Calu3 (cell line): ENCODE data around the gene C1QTNF2. TPM values are rescaled to one million over a fixed set of nuclear protein-coding genes. Genes with fewer than 3 reads are reported as not detected.

Experiments
- BruUV-seq: library from RNA; stranded (reverse); fragments of 400-500 nt; replicated peaks from 2 replicates; lab custom pipeline; 2021; lab: Mats Ljungman, UMichigan
- CTCF ChIA-PET: fragments of 300-600 bp; sonication (Branson Sonifier 250); formaldehyde crosslinking; loops from one replicate; lab custom pipeline; 2022; ENCODE audit warnings: antibody characterized with exemption; lab: Charles Lee
- DNase-seq: peaks from one replicate; pipeline ENCODE4 v3.0.0; 2022
- H3K27ac Mint-ChIP-seq: one replicate; pipeline ENCODE4 v1.8.0; 2022; ENCODE audit warnings: mixed read lengths; ENCODE audit not compliant: unreplicated experiment
- H3K27me3 Mint-ChIP-seq: one replicate; pipeline ENCODE4 v1.8.0; 2022; ENCODE audit warnings: mixed read lengths; ENCODE audit not compliant: unreplicated experiment
- H3K36me3 Mint-ChIP-seq: one replicate; pipeline ENCODE4 v1.8.0; 2022; ENCODE audit warnings: mild to moderate bottlenecking, moderate library complexity, mixed read lengths; ENCODE audit not compliant: insufficient read depth, unreplicated experiment
- H3K4me1 Mint-ChIP-seq: one replicate; pipeline ENCODE4 v1.8.0; 2022; ENCODE audit warnings: mild to moderate bottlenecking, low read depth, mixed read lengths; ENCODE audit not compliant: unreplicated experiment
- H3K4me3 Mint-ChIP-seq: one replicate; pipeline ENCODE4 v1.8.0; 2022; ENCODE audit warnings: mild to moderate bottlenecking, low read depth, moderate library complexity, mixed read lengths; ENCODE audit not compliant: unreplicated experiment
- H3K9me3 Mint-ChIP-seq: one replicate; pipeline ENCODE4 v1.8.0; 2022; ENCODE audit warnings: low read depth, mixed read lengths; ENCODE audit not compliant: unreplicated experiment
- CTCF ChIP-seq: fragments of 200-600 bp; IDR thresholded peaks from one replicate; pipeline ENCODE4 v1.8.0; 2022; ENCODE audit warnings: antibody characterized with exemption; ENCODE audit not compliant: unreplicated experiment
- intact Hi-C: fragments of 100-400 bp; cut with micrococcal nuclease; formaldehyde crosslinking; loops from one replicate; pipeline ENCODE4 v1.10.0; 2022; ENCODE audit not compliant: unreplicated experiment
- total RNA-seq: library from RNA; stranded (reverse); gene quantifications from 2 replicates; pipeline ENCODE4 v1.2.3, GENCODE V29; 2022

Gene C1QTNF2
- total RNA-seq, 1 experiment from 2014 or later = not detected

DNA sequence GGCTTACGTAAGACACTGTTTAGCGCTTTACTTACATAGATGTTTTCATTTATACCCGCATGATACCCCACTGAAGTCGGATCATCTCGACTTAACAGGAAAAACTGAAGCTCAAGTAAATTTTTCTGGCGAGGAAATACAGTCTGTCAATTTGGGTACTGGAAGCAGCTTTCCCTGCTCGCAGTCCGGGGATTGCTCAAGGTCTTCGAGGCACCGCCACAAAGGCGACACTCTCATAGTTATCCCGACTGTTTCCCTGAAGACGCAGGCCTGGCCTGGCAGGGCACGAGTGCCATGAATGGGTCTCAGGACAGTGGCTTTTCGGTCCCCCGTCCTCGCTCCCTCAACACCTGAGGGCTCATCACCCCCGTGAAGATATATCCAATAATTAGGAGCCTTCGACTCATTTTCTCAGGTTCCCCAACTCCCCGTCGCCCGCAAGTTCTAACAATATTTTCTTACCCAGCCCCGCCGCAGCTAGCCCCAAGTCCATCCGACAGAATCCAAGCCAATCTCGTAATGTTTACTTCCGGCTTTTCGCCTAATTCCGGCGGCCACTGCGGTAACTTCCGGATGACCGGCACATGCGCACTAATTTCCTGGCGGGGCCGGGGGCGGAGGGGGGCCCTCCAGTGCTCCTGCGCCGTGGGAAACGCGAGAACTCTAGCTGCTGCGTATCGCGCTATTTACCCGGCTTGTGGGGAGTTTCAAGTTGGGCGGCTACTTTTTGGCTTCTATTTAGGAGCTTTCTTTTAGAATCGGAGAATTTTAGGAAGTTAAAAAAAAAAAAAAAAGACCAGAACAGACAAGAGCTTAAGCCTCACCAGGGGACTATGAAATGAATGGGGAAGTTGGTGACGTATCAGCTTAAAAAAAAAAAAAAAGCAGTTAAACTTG lies 48.4 kb upstream of the C1QTNF2 start, which contains the start of gene SLU7:
SLU7 (minus strand) TSS at position 521 of the 897 bp plus-strand sequence. CDS start 3,787 bp downstream, outside the sequence.
- no peaks in the 10 kb centered on the region for H3K27me3 Mint-ChIP-seq
- CTCF ChIA-PET = interaction anchor here (0.7 to 2.3 kb wide), 8 partner anchors 16 to 1246 kb away, joined by 3 to 10 read pairs (median 5); no protein-coding TSS in a partner anchor
- H3K36me3 Mint-ChIP-seq = peaks cover 37% of the 10 kb centered on the region
- no peaks in the 10 kb centered on the region for H3K9me3 Mint-ChIP-seq
- intact Hi-C loops = no loop called here
- H3K27ac Mint-ChIP-seq = peak within 1 kb of the TSS; percentile 97
- TF ChIP-seq CTCF = no peak
- peak; percentile 97 for DNase-seq
- H3K4me1 Mint-ChIP-seq = peaks cover 70% of the 10 kb centered on the region
- peak within 1 kb of the TSS; percentile 95 for H3K4me3 Mint-ChIP-seq
- TSS peak; percentile 85 for BruUV-seq

- H3K9me3 Mint-ChIP-seq = no peaks in the 10 kb centered on the region
- no peak for TF ChIP-seq CTCF
- H3K36me3 Mint-ChIP-seq = peaks cover 43% of the 10 kb centered on the region
- intact Hi-C loops = no loop called here
- CTCF ChIA-PET = interaction anchor here (0.6 to 1.8 kb wide), 4 partner anchors 9 to 1378 kb away, joined by 4 to 12 read pairs (median 6); partner anchors contain the start of gene C1QTNF2
- peak within 1 kb of the TSS; percentile 79 for H3K4me3 Mint-ChIP-seq
- peak within 1 kb of the TSS; percentile 72 for H3K27ac Mint-ChIP-seq
- no TSS peak for BruUV-seq
- H3K4me1 Mint-ChIP-seq = peaks cover 9% of the 10 kb centered on the region
- no peaks in the 10 kb centered on the region for H3K27me3 Mint-ChIP-seq
- peak; percentile 95 for DNase-seq
These were observed 29.3 kb upstream of the C1QTNF2 start, which contains the start of gene FAM200C for GRCh38 chr5:160399402-160400353. Gene FAM200C (minus strand): TSS chr5:160400054. CDS start chr5:160395490, 4,564 bp downstream.

DNA sequence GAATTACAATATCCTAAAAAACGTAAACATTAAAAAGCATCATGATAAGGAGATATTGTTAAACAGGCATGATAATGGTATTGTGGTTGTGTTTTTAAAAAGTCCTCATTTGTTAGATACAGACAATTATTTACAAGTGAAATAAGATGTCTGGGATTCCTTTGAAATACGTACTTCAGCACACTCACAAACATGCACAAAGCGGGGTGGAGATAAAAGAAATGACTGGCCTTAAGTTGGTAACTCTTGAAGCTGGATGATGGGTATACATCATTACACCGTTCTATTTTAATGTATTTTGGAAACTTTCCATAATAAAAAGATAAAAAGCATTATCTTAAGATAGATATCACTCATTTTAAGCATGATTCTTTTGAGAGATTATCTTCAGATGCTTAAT lies 28.4 kb upstream of the C1QTNF2 start:
- peak overlapping the region; percentile 72 for H3K27ac Mint-ChIP-seq
- peaks cover 34% of the 10 kb centered on the region for H3K36me3 Mint-ChIP-seq
- no peaks in the 10 kb centered on the region for H3K9me3 Mint-ChIP-seq
- peaks cover 9% of the 10 kb centered on the region for H3K4me1 Mint-ChIP-seq
- H3K4me3 Mint-ChIP-seq = peak overlapping the region; percentile 79
- no peaks in the 10 kb centered on the region for H3K27me3 Mint-ChIP-seq
- TSS peak; percentile 42 for BruUV-seq
- intact Hi-C loops = no loop called here
- no peak for TF ChIP-seq CTCF
- CTCF ChIA-PET = no interaction called here
- DNase-seq = no peak

- no peak overlapping the region for H3K4me3 Mint-ChIP-seq
- peaks cover 9% of the 10 kb centered on the region for H3K4me1 Mint-ChIP-seq
- BruUV-seq = no TSS peak
- H3K27me3 Mint-ChIP-seq = no peaks in the 10 kb centered on the region
- H3K27ac Mint-ChIP-seq = no peak overlapping the region
- H3K36me3 Mint-ChIP-seq = peaks cover 22% of the 10 kb centered on the region
- CTCF ChIA-PET = no interaction called here
- no peak for TF ChIP-seq CTCF
- intact Hi-C loops = no loop called here
- DNase-seq = no peak
- no peaks in the 10 kb centered on the region for H3K9me3 Mint-ChIP-seq
These were observed 27.1 kb upstream of the C1QTNF2 start for GRCh38 chr5:160397492-160397891.
